Neural progenitor cell (in vitro differentiated cells): ENCODE data around the gene SHTN1. TPM values are rescaled to one million over a fixed set of nuclear protein-coding genes. Genes with fewer than 3 reads are reported as not detected.

ENCODE experiments used
- DNase-seq: peaks from one replicate; pipeline ENCODE4 v3.0.0-alpha.2; 2016; ENCODE audit warnings: low spot score
- H2AFZ ChIP-seq: fragments of 200-600 bp; sonication (generic); replicated peaks from 2 replicates; pipeline ENCODE4 v1.6.1; 2016; ENCODE audit warnings: antibody characterized with exemption
- H3F3A ChIP-seq: fragments of 200-600 bp; sonication (generic); 2 replicates; pipeline ENCODE4 v1.6.1; 2016; ENCODE audit warnings: antibody characterized with exemption, low read depth
- H3K27ac ChIP-seq: fragments of 200-600 bp; sonication (generic); 2 replicates; pipeline ENCODE4 v1.5.1; 2016; ENCODE audit warnings: mild to moderate bottlenecking
- H3K27me3 ChIP-seq: fragments of 200-600 bp; sonication (generic); 2 replicates; pipeline ENCODE4 v1.6.1; 2016; ENCODE audit warnings: mild to moderate bottlenecking, moderate library complexity
- H3K36me3 ChIP-seq: fragments of 200-600 bp; sonication (generic); 2 replicates; pipeline ENCODE4 v1.5.1; 2016
- H3K4me1 ChIP-seq: fragments of 200-600 bp; sonication (generic); 2 replicates; pipeline ENCODE4 v1.6.1; 2016; ENCODE audit warnings: mixed run types
- H3K4me2 ChIP-seq: fragments of 200-600 bp; sonication (generic); 2 replicates; pipeline ENCODE4 v1.6.1; 2016
- H3K4me3 ChIP-seq: fragments of 200-600 bp; sonication (generic); 2 replicates; pipeline ENCODE4 v1.5.1; 2016
- H3K79me2 ChIP-seq: fragments of 200-600 bp; sonication (generic); 2 replicates; pipeline ENCODE4 v1.6.1; 2016; ENCODE audit warnings: low read depth
- H3K9ac ChIP-seq: fragments of 200-600 bp; sonication (generic); 2 replicates; pipeline ENCODE4 v1.6.1; 2016
- H3K9me3 ChIP-seq: fragments of 200-600 bp; sonication (generic); 2 replicates; pipeline ENCODE4 v1.5.1; 2016; ENCODE audit warnings: low read depth
- H4K20me1 ChIP-seq: fragments of 200-600 bp; sonication (generic); 2 replicates; pipeline ENCODE4 v1.6.1; 2016; ENCODE audit warnings: low read depth
- H3K27ac Mint-ChIP-seq: 3 replicates; pipeline ENCODE4 v1.8.0; 2021; ENCODE audit warnings: mixed read lengths
- H3K27me3 Mint-ChIP-seq: 2 replicates; pipeline ENCODE4 v1.8.0; 2022; ENCODE audit warnings: low read depth, mild to moderate bottlenecking, inconsistent platforms, moderate library complexity, mixed read lengths; ENCODE audit not compliant: insufficient read depth
- H3K36me3 Mint-ChIP-seq: 3 replicates; pipeline ENCODE4 v1.8.0; 2021; ENCODE audit warnings: mixed read lengths
- H3K4me1 Mint-ChIP-seq: 3 replicates; pipeline ENCODE4 v1.8.0; 2021; ENCODE audit warnings: mixed read lengths
- H3K4me3 Mint-ChIP-seq: 3 replicates; pipeline ENCODE4 v1.8.0; 2021; ENCODE audit warnings: mild to moderate bottlenecking, moderate library complexity, mixed read lengths
- H3K9me3 Mint-ChIP-seq: 3 replicates; pipeline ENCODE4 v1.8.0; 2020; ENCODE audit warnings: mixed read lengths
- EZH2 ChIP-seq: fragments of 200-600 bp; sonication (generic); IDR thresholded peaks from 2 replicates; pipeline ENCODE4 v1.6.1; 2017; ENCODE audit warnings: antibody characterized with exemption, mild to moderate bottlenecking, moderate library complexity
- EZH2phosphoT487 ChIP-seq: fragments of 200-600 bp; sonication (generic); IDR thresholded peaks from 2 replicates; pipeline ENCODE4 v1.6.1; 2017; ENCODE audit warnings: antibody characterized with exemption
- total RNA-seq: library from RNA; depleted of rRNA; stranded (reverse); fragments of >200 nt; gene quantifications from 2 replicates; pipeline ENCODE4 v1.2.3, GENCODE V29; 2015; ENCODE audit warnings: low replicate concordance
- TF ChIP-seq, protein P1 (sequence below): fragments of 200-600 bp; sonication (generic); IDR thresholded peaks from 2 replicates; pipeline ENCODE4 v1.5.1; 2017; ENCODE audit warnings: antibody characterized with exemption, mild to moderate bottlenecking

Gene SHTN1
- total RNA-seq, 1 donor from 2014 or later, result 17.3 TPM

DNA sequence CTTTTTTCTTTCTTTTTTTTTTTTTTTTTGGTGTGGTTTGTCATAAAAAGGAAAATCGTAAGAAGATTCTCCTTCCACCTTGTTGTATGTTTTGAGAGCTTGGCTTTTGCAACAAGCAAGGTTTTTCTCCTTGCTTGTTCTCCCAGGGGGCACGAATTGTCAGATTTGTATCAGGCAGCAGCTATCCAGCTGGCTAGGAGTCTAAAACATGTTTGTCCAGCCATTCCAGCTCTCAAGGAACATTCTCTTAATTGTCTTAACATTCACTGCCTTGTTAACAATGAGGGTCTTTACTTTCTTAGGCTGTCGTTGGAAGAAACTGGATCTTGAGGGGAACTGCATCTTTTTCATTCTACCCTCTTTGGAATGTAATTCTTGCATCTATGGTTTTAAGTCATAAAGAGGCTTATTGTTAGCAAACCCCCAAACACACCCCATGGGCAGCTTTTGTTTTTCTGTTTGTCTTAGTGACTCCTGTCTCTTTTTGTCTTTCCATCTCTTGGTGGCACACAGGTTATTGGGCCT, 14.6 kb downstream of the SHTN1 start:
- Mint-ChIP-seq H3K9me3 (no peaks in the 10 kb centered on the region), H3K4me1 (peaks cover 4% of the 10 kb centered on the region), H3K36me3 (no peaks in the 10 kb centered on the region), H3K27ac (no peak overlapping the region), H3K27me3 (no peaks in the 10 kb centered on the region), H3K4me3 (no peak overlapping the region)
- H3K36me3 ChIP-seq, result no peaks in the 10 kb centered on the region
- TF ChIP-seq EZH2phosphoT487 (no peak), EZH2 (no peak)
- TF ChIP-seq, protein P1, sequence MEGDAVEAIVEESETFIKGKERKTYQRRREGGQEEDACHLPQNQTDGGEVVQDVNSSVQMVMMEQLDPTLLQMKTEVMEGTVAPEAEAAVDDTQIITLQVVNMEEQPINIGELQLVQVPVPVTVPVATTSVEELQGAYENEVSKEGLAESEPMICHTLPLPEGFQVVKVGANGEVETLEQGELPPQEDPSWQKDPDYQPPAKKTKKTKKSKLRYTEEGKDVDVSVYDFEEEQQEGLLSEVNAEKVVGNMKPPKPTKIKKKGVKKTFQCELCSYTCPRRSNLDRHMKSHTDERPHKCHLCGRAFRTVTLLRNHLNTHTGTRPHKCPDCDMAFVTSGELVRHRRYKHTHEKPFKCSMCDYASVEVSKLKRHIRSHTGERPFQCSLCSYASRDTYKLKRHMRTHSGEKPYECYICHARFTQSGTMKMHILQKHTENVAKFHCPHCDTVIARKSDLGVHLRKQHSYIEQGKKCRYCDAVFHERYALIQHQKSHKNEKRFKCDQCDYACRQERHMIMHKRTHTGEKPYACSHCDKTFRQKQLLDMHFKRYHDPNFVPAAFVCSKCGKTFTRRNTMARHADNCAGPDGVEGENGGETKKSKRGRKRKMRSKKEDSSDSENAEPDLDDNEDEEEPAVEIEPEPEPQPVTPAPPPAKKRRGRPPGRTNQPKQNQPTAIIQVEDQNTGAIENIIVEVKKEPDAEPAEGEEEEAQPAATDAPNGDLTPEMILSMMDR, result no peak
- peak; percentile 52 for DNase-seq
- peak overlapping the region; percentile 87 for H3K27ac ChIP-seq
- H3K9ac ChIP-seq, result no peak overlapping the region
- no peaks in the 10 kb centered on the region for H4K20me1 ChIP-seq
- no peaks in the 10 kb centered on the region for H3K9me3 ChIP-seq
- no peak overlapping the region for H3K4me3 ChIP-seq
- H3K4me2 ChIP-seq, result peak overlapping the region; percentile 13
- no peaks in the 10 kb centered on the region for H3K27me3 ChIP-seq
- peaks cover 31% of the 10 kb centered on the region for H3K4me1 ChIP-seq
- peaks cover 5% of the 10 kb centered on the region for H3K79me2 ChIP-seq
- H2AFZ ChIP-seq, result no peak overlapping the region
- H3F3A ChIP-seq, result peaks cover 33% of the 10 kb centered on the region

- peaks cover 5% of the 10 kb centered on the region for H3K79me2 ChIP-seq
- H2AFZ ChIP-seq, result peak overlapping the region; percentile 57
- no peak overlapping the region for H3K4me3 Mint-ChIP-seq
- peaks cover 4% of the 10 kb centered on the region for H3K4me1 Mint-ChIP-seq
- peak overlapping the region; percentile 41 for H3K4me2 ChIP-seq
- H3K27me3 ChIP-seq, result no peaks in the 10 kb centered on the region
- peak overlapping the region; percentile 87 for H3K27ac ChIP-seq
- TF ChIP-seq, protein P1, result no peak
- TF ChIP-seq EZH2phosphoT487 (no peak), EZH2 (no peak)
- peaks cover 33% of the 10 kb centered on the region for H3F3A ChIP-seq
- no peak overlapping the region for H3K27ac Mint-ChIP-seq
- H4K20me1 ChIP-seq, result no peaks in the 10 kb centered on the region
- no peak overlapping the region for H3K9ac ChIP-seq
- H3K4me1 ChIP-seq, result peaks cover 31% of the 10 kb centered on the region
- H3K36me3 Mint-ChIP-seq, result no peaks in the 10 kb centered on the region
- H3K4me3 ChIP-seq, result no peak overlapping the region
- H3K9me3 ChIP-seq, result no peaks in the 10 kb centered on the region
- DNase-seq, result no peak
- H3K36me3 ChIP-seq, result no peaks in the 10 kb centered on the region
- H3K9me3 Mint-ChIP-seq, result no peaks in the 10 kb centered on the region
- no peaks in the 10 kb centered on the region for H3K27me3 Mint-ChIP-seq
Observed at GRCh38 chr10:116989439-116989838, 15.5 kb downstream of the SHTN1 start.

DNA sequence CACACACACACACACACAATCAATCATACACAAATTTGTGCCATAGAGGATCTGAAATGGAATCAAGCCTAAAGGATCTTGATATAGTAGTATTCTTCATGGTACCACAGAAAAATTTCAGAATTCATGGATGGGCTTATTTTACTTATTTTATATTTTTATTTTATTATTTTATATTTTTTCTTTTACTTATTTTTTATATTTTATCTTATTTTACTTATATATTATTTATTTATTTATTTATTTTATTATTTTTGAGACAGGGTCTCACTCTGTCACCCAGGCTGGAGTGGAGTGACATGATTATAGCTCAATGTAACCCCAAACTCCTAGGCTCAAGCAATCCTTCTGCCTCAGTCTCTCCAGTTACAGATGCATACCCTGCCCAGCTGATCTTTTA, 16.7 kb downstream of the SHTN1 start:
- TF ChIP-seq, protein P1, result no peak
- TF ChIP-seq EZH2phosphoT487, result no peak
- TF ChIP-seq EZH2, result no peak
- Histone ChIP-seq H3F3A (peaks cover 33% of the 10 kb centered on the region), H2AFZ (no peak overlapping the region), H3K27me3 (no peaks in the 10 kb centered on the region), H3K4me2 (no peak overlapping the region), H3K36me3 (no peaks in the 10 kb centered on the region), H3K4me3 (no peak overlapping the region), H3K4me1 (peaks cover 31% of the 10 kb centered on the region), H3K27ac (no peak overlapping the region), H3K9me3 (no peaks in the 10 kb centered on the region), H3K9ac (no peak overlapping the region), H4K20me1 (no peaks in the 10 kb centered on the region), H3K79me2 (peaks cover 5% of the 10 kb centered on the region)
- H3K36me3 Mint-ChIP-seq, result no peaks in the 10 kb centered on the region
- H3K9me3 Mint-ChIP-seq, result no peaks in the 10 kb centered on the region
- H3K27ac Mint-ChIP-seq, result no peak overlapping the region
- H3K4me3 Mint-ChIP-seq, result no peak overlapping the region
- no peak for DNase-seq
- peaks cover 4% of the 10 kb centered on the region for H3K4me1 Mint-ChIP-seq
- no peaks in the 10 kb centered on the region for H3K27me3 Mint-ChIP-seq
